Retina (tissue), 1 donor: ENCODE results near the gene CHP1.
"Not testable (repeated sequence)": the region's sequence is repeated elsewhere in the genome, so short reads cannot be mapped to it uniquely, and the experiment has no call there.

Source experiments
- DNase-seq: peaks from one replicate; pipeline ENCODE4 v3.0.0-alpha.2; 2016

Gene CHP1

GRCh38 chr15:41230650-41231421 is at the start of gene CHP1, which contains the start of gene EXD1:
CHP1 (plus strand) TSS chr15:41231268; CDS start chr15:41231383, 115 bp downstream.
EXD1 (minus strand) TSS chr15:41230757; CDS start chr15:41226575, 4,182 bp downstream.
- DNase-seq, result peak; percentile 99

GRCh38 chr15:41182266-41182665 is 48.8 kb upstream of the CHP1 start:
- no peak for DNase-seq

GRCh38 chr15:41183581-41183980 is 47.5 kb upstream of the CHP1 start:
- DNase-seq, result no peak

GRCh38 chr15:41194444-41194843 is 36.6 kb upstream of the CHP1 start:
- no peak for DNase-seq

- DNase-seq, result no peak
These were observed 31.6 kb upstream of the CHP1 start for GRCh38 chr15:41199470-41199869.

GRCh38 chr15:41203395-41203794 is 27.7 kb upstream of the CHP1 start:
- DNase-seq, result no peak

GRCh38 chr15:41205315-41205714 is 25.8 kb upstream of the CHP1 start:
- no peak for DNase-seq

GRCh38 chr15:41207687-41208448 is 23.2 kb upstream of the CHP1 start:
- no peak for DNase-seq

- DNase-seq, result no peak
These were observed 15.4 kb upstream of the CHP1 start for GRCh38 chr15:41215708-41216107.

GRCh38 chr15:41218851-41219250 is 12.2 kb upstream of the CHP1 start:
- no peak for DNase-seq

- DNase-seq, result no peak
These were observed 11.7 kb upstream of the CHP1 start for GRCh38 chr15:41219381-41219780.

GRCh38 chr15:41230345-41230649 is 771 bp upstream of the CHP1 start:
- DNase-seq, result no peak

GRCh38 chr15:41231422-41232226 is 556 bp downstream of the CHP1 start:
- no peak for DNase-seq

GRCh38 chr15:41233367-41233771 is 2.3 kb downstream of the CHP1 start:
- no peak for DNase-seq

- not testable (repeated sequence) for DNase-seq
These were observed 4.2 kb downstream of the CHP1 start for GRCh38 chr15:41235228-41235627.

- DNase-seq, result no peak
These were observed 4.9 kb downstream of the CHP1 start for GRCh38 chr15:41235929-41236328.

- no peak for DNase-seq
These were observed 7.0 kb downstream of the CHP1 start for GRCh38 chr15:41238100-41238499.

- DNase-seq, result no peak
These were observed 10.3 kb downstream of the CHP1 start for GRCh38 chr15:41241221-41241964.

GRCh38 chr15:41250745-41251144 is 19.7 kb downstream of the CHP1 start:
- DNase-seq, result not testable (repeated sequence)

- no peak for DNase-seq
These were observed 20.3 kb downstream of the CHP1 start for GRCh38 chr15:41251411-41251810.

GRCh38 chr15:41254560-41254959 is 23.5 kb downstream of the CHP1 start:
- no peak for DNase-seq

GRCh38 chr15:41256103-41256502 is 25.0 kb downstream of the CHP1 start:
- DNase-seq, result no peak

GRCh38 chr15:41256577-41257038 is 25.5 kb downstream of the CHP1 start:
- no peak for DNase-seq
